HEK293 (cell line): ENCODE measurements around the gene MKRN1.

ENCODE experiments used
- GFI1B ChIP-seq: fragments of 450-650 bp; formaldehyde crosslinking; IDR thresholded peaks from 2 replicates; pipeline ENCODE4 v1.5.1; 2016; ENCODE audit warnings: missing biosample characterization, missing genetic modification characterization
- GLIS1 ChIP-seq: fragments of 450-650 bp; formaldehyde crosslinking; IDR thresholded peaks from 2 replicates; pipeline ENCODE4 v1.5.1; 2016; ENCODE audit warnings: missing biosample characterization, missing genetic modification characterization
- KLF10 ChIP-seq: fragments of 450-650 bp; IDR thresholded peaks from 2 replicates; pipeline ENCODE4 v1.5.1; 2018; ENCODE audit warnings: missing biosample characterization, mild to moderate bottlenecking, missing genetic modification characterization
- KLF17 ChIP-seq: fragments of 450-650 bp; formaldehyde crosslinking; IDR thresholded peaks from 2 replicates; pipeline ENCODE4 v1.5.1; 2016; ENCODE audit warnings: missing biosample characterization, missing genetic modification characterization
- KLF8 ChIP-seq: fragments of 450-650 bp; formaldehyde crosslinking; IDR thresholded peaks from 2 replicates; pipeline ENCODE4 v1.5.1; 2016; ENCODE audit warnings: missing biosample characterization, missing genetic modification characterization
- KLF9 ChIP-seq: fragments of 450-650 bp; formaldehyde crosslinking; IDR thresholded peaks from 2 replicates; pipeline ENCODE4 v1.5.1; 2016; ENCODE audit warnings: missing biosample characterization, missing genetic modification characterization, low read depth
- MEIS1 ChIP-seq: sonication (generic); formaldehyde crosslinking; IDR thresholded peaks from 2 replicates; pipeline ENCODE4 v1.8.1; 2022; ENCODE audit warnings: missing genetic modification reagents, mild to moderate bottlenecking, borderline replicate concordance
- RBAK ChIP-seq: fragments of 450-650 bp; formaldehyde crosslinking; IDR thresholded peaks from 2 replicates; pipeline ENCODE4 v1.5.1; 2016; ENCODE audit warnings: missing biosample characterization, missing genetic modification characterization
- SP7 ChIP-seq: fragments of 450-650 bp; formaldehyde crosslinking; IDR thresholded peaks from 2 replicates; pipeline ENCODE4 v1.5.1; 2016; ENCODE audit warnings: missing biosample characterization, missing genetic modification characterization
- TCF7L2 ChIP-seq: IDR thresholded peaks from 2 replicates; pipeline ENCODE4 v1.6.1; 2011; ENCODE audit warnings: low read depth, mild to moderate bottlenecking, inconsistent platforms, low read length, moderate library complexity, borderline replicate concordance
- WT1 ChIP-seq: fragments of 450-650 bp; formaldehyde crosslinking; IDR thresholded peaks from 2 replicates; pipeline ENCODE4 v1.5.1; 2016; ENCODE audit warnings: missing biosample characterization, missing genetic modification characterization
- ZBTB1 ChIP-seq: fragments of 450-650 bp; formaldehyde crosslinking; IDR thresholded peaks from 2 replicates; pipeline ENCODE4 v1.5.1; 2016; ENCODE audit warnings: missing biosample characterization, missing genetic modification characterization
- ZFP3 ChIP-seq: fragments of 450-650 bp; formaldehyde crosslinking; IDR thresholded peaks from 2 replicates; pipeline ENCODE4 v1.5.1; 2016; ENCODE audit warnings: low read depth, missing biosample characterization, missing genetic modification characterization
- ZFP69B ChIP-seq: fragments of 450-650 bp; formaldehyde crosslinking; IDR thresholded peaks from 2 replicates; pipeline ENCODE4 v1.5.1; 2016; ENCODE audit warnings: missing biosample characterization, missing genetic modification characterization
- ZNF121 ChIP-seq: fragments of 450-650 bp; formaldehyde crosslinking; IDR thresholded peaks from 2 replicates; pipeline ENCODE4 v1.5.1; 2016; ENCODE audit warnings: missing biosample characterization, missing genetic modification characterization
- ZNF132 ChIP-seq: fragments of 450-650 bp; formaldehyde crosslinking; IDR thresholded peaks from 2 replicates; pipeline ENCODE4 v1.5.1; 2017; ENCODE audit warnings: missing biosample characterization, missing genetic modification characterization, borderline replicate concordance
- ZNF138 ChIP-seq: fragments of 450-650 bp; formaldehyde crosslinking; IDR thresholded peaks from 2 replicates; pipeline ENCODE4 v1.5.1; 2016; ENCODE audit warnings: missing biosample characterization, missing genetic modification characterization, borderline replicate concordance
- ZNF140 ChIP-seq: fragments of 450-650 bp; formaldehyde crosslinking; IDR thresholded peaks from 2 replicates; pipeline ENCODE4 v1.5.1; 2016; ENCODE audit warnings: missing biosample characterization, missing genetic modification characterization
- ZNF146 ChIP-seq: fragments of 450-650 bp; formaldehyde crosslinking; IDR thresholded peaks from 2 replicates; pipeline ENCODE4 v1.5.1; 2016; ENCODE audit warnings: missing biosample characterization, missing genetic modification characterization
- ZNF155 ChIP-seq: fragments of 450-650 bp; formaldehyde crosslinking; IDR thresholded peaks from 2 replicates; pipeline ENCODE4 v1.5.1; 2016; ENCODE audit warnings: missing biosample characterization, missing genetic modification characterization
- ZNF16 ChIP-seq: fragments of 450-650 bp; formaldehyde crosslinking; IDR thresholded peaks from 2 replicates; pipeline ENCODE4 v1.5.1; 2016; ENCODE audit warnings: low read depth, missing biosample characterization, missing genetic modification characterization
- ZNF19 ChIP-seq: fragments of 450-650 bp; formaldehyde crosslinking; IDR thresholded peaks from 2 replicates; pipeline ENCODE4; 2016; ENCODE audit warnings: missing biosample characterization, missing genetic modification characterization, low read depth
- ZNF214 ChIP-seq: fragments of 450-650 bp; formaldehyde crosslinking; IDR thresholded peaks from 2 replicates; pipeline ENCODE4 v1.5.1; 2017; ENCODE audit warnings: missing biosample characterization, mild to moderate bottlenecking, missing genetic modification characterization, borderline replicate concordance
- ZNF248 ChIP-seq: fragments of 450-650 bp; formaldehyde crosslinking; IDR thresholded peaks from 2 replicates; pipeline ENCODE4 v1.5.1; 2017; ENCODE audit warnings: missing biosample characterization, missing genetic modification characterization
- ZNF266 ChIP-seq: fragments of 450-650 bp; formaldehyde crosslinking; IDR thresholded peaks from 2 replicates; pipeline ENCODE4 v1.5.1; 2016; ENCODE audit warnings: missing biosample characterization, missing genetic modification characterization, low read depth
- ZNF274 ChIP-seq, 2 experiments: fragments of 200-500 bp in 1 of 2; fragments of 450-650 bp in 1 of 2; sonication (Bioruptor generic) in 1 of 2; formaldehyde crosslinking in 1 of 2; IDR thresholded peaks; 2 replicates each; pipeline versions ENCODE4 v1.5.1 to v1.6.1; 2014 to 2016; ENCODE audit warnings: borderline replicate concordance in 1 of 2, inconsistent platforms in 1 of 2, low read length in 1 of 2, missing biosample characterization in 1 of 2, missing genetic modification characterization in 1 of 2
- ZNF335 ChIP-seq: fragments of 450-650 bp; formaldehyde crosslinking; conservative IDR thresholded peaks from 2 replicates; pipeline ENCODE4 v1.5.1; 2016; ENCODE audit warnings: missing biosample characterization, missing genetic modification characterization
- ZNF350 ChIP-seq: fragments of 450-650 bp; formaldehyde crosslinking; IDR thresholded peaks from 2 replicates; pipeline ENCODE4 v1.5.0; 2017; ENCODE audit warnings: missing biosample characterization, mild to moderate bottlenecking, missing genetic modification characterization
- ZNF354C ChIP-seq: fragments of 450-650 bp; formaldehyde crosslinking; IDR thresholded peaks from 2 replicates; pipeline ENCODE4 v1.5.1; 2016; ENCODE audit warnings: missing biosample characterization, missing genetic modification characterization, low read depth, borderline replicate concordance
- ZNF677 ChIP-seq: fragments of 450-650 bp; IDR thresholded peaks from 2 replicates; pipeline ENCODE4 v1.5.0; 2018; ENCODE audit warnings: missing biosample characterization, mild to moderate bottlenecking, missing genetic modification characterization, moderate library complexity
- ZNF777 ChIP-seq: fragments of 450-650 bp; formaldehyde crosslinking; IDR thresholded peaks from 2 replicates; pipeline ENCODE4 v1.5.1; 2017; ENCODE audit warnings: missing biosample characterization, missing genetic modification characterization, borderline replicate concordance
- ZNF830 ChIP-seq: fragments of 450-650 bp; IDR thresholded peaks from 2 replicates; pipeline ENCODE4 v1.5.0; 2018; ENCODE audit warnings: missing biosample characterization, missing genetic modification characterization, low read depth, mild to moderate bottlenecking, moderate library complexity
- ZNF837 ChIP-seq: fragments of 450-650 bp; formaldehyde crosslinking; IDR thresholded peaks from 2 replicates; pipeline ENCODE4 v1.5.1; 2016; ENCODE audit warnings: missing biosample characterization, missing genetic modification characterization
- ZNF843 ChIP-seq: fragments of 450-650 bp; formaldehyde crosslinking; IDR thresholded peaks from 2 replicates; pipeline ENCODE4 v1.5.1; 2016; ENCODE audit warnings: missing biosample characterization, missing genetic modification characterization
- ZSCAN30 ChIP-seq: fragments of 450-650 bp; IDR thresholded peaks from 2 replicates; pipeline ENCODE4 v1.5.1; 2018; ENCODE audit warnings: missing biosample characterization, mild to moderate bottlenecking, missing genetic modification characterization, moderate library complexity
- ZXDB ChIP-seq: fragments of 450-650 bp; formaldehyde crosslinking; IDR thresholded peaks from 2 replicates; pipeline ENCODE4 v1.5.1; 2016; ENCODE audit warnings: missing biosample characterization, missing genetic modification characterization
- TF ChIP-seq, protein P1 (sequence below): fragments of 450-650 bp; formaldehyde crosslinking; IDR thresholded peaks from 2 replicates; pipeline ENCODE4 v1.5.0; 2017; ENCODE audit warnings: missing biosample characterization, missing genetic modification characterization, borderline replicate concordance
- TF ChIP-seq, protein P2 (sequence below): fragments of 450-650 bp; formaldehyde crosslinking; IDR thresholded peaks from 2 replicates; pipeline ENCODE4 v1.5.1; 2016; ENCODE audit warnings: missing biosample characterization, missing genetic modification characterization

Gene MKRN1

DNA sequence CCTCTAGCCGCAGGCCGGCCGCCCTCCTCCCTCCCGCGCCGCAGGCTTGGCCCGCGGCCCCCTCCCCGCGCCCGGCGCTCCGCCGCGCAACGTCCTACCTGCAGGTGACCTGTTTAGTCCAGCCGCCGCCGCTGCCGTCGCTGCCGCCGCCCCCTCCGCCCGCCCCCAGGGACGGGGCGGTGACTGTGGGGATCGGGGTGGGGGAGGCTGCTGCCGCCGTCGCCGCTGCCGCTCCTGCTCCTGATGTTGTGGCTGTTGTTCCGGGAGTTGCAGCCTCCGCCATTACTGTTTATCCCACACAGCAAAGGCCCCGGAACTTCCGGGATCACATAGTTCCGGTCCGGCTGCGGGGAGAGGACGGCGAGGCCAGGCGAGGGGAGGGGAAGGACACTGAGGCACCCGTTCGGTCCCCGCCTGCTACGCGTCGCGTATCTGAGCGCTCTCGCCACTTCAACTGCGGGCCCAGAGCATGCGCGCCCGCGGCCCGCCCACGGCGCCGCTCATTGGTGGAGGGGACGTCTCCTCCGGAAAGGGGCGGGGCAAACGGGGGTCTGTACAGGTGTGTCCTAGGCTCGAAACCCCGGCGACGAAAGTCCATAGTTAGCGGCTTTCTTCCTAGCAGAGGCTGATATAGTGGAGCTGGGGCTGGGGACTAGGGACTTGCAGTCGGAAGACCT lies at the start of gene MKRN1 (continued):
- TF ChIP-seq ZNF16 (no peak), ZNF354C (tag by site-specific recombination) (no peak), ZFP3 (tag by site-specific recombination) (no peak), ZNF677 (no peak), ZNF335 (0 out of 2 replicates have a peak, but pooled peaks have one; percentile 5), ZNF138 (tag by site-specific recombination) (no peak), ZNF155 (no peak), ZBTB1 (tag by site-specific recombination) (no peak), ZSCAN30 (tag by site-specific recombination) (peak; percentile 77), SP7 (tag by site-specific recombination) (no peak), ZNF266 (tag by site-specific recombination) (no peak), ZNF146 (no peak), KLF17 (tag by site-specific recombination) (no peak), KLF9 (tag by site-specific recombination) (peak; percentile 7; the same call in 1 of the 2 replicates), ZNF837 (tag by site-specific recombination) (no peak), ZNF132 (tag by site-specific recombination) (no peak), GFI1B (tag by site-specific recombination) (no peak), ZNF274 (IDR thresholded peaks at IDR 0.05; ENCODE audit: low read length) (no peak), ZNF274 (tag by site-specific recombination; IDR thresholded peaks at IDR 0.05; ENCODE audit: borderline replicate concordance) (no peak), ZNF350 (tag by site-specific recombination) (no peak), ZXDB (tag by site-specific recombination) (peak; percentile 54), TCF7L2 (no peak), KLF8 (tag by site-specific recombination) (peak; percentile 61; the same call in 1 of the 2 replicates), ZNF843 (tag by site-specific recombination) (no peak), ZNF830 (tag by site-specific recombination) (no peak), WT1 (tag by site-specific recombination) (no peak), KLF10 (tag by site-specific recombination) (peak; percentile 41; the same call in 1 of the 2 replicates), ZNF214 (tag by site-specific recombination) (no peak), ZNF121 (tag by site-specific recombination) (no peak), ZFP69B (tag by site-specific recombination) (peak; percentile 70; the same call in 1 of the 2 replicates), ZNF248 (tag by site-specific recombination) (no peak), ZNF19 (no peak), RBAK (tag by site-specific recombination) (no peak), ZNF777 (tag by site-specific recombination) (no peak), GLIS1 (no peak), ZNF140 (tag by site-specific recombination) (no peak), MEIS1 (CRISPR knock-in tag) (no peak)
- TF ChIP-seq, protein P1, sequence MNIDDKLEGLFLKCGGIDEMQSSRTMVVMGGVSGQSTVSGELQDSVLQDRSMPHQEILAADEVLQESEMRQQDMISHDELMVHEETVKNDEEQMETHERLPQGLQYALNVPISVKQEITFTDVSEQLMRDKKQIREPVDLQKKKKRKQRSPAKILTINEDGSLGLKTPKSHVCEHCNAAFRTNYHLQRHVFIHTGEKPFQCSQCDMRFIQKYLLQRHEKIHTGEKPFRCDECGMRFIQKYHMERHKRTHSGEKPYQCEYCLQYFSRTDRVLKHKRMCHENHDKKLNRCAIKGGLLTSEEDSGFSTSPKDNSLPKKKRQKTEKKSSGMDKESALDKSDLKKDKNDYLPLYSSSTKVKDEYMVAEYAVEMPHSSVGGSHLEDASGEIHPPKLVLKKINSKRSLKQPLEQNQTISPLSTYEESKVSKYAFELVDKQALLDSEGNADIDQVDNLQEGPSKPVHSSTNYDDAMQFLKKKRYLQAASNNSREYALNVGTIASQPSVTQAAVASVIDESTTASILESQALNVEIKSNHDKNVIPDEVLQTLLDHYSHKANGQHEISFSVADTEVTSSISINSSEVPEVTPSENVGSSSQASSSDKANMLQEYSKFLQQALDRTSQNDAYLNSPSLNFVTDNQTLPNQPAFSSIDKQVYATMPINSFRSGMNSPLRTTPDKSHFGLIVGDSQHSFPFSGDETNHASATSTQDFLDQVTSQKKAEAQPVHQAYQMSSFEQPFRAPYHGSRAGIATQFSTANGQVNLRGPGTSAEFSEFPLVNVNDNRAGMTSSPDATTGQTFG (tag by site-specific recombination), result no peak
- TF ChIP-seq, protein P2, sequence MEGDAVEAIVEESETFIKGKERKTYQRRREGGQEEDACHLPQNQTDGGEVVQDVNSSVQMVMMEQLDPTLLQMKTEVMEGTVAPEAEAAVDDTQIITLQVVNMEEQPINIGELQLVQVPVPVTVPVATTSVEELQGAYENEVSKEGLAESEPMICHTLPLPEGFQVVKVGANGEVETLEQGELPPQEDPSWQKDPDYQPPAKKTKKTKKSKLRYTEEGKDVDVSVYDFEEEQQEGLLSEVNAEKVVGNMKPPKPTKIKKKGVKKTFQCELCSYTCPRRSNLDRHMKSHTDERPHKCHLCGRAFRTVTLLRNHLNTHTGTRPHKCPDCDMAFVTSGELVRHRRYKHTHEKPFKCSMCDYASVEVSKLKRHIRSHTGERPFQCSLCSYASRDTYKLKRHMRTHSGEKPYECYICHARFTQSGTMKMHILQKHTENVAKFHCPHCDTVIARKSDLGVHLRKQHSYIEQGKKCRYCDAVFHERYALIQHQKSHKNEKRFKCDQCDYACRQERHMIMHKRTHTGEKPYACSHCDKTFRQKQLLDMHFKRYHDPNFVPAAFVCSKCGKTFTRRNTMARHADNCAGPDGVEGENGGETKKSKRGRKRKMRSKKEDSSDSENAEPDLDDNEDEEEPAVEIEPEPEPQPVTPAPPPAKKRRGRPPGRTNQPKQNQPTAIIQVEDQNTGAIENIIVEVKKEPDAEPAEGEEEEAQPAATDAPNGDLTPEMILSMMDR (tag by site-specific recombination), result no peak
